ENCODE results near the gene SEMA3A.

DNA sequence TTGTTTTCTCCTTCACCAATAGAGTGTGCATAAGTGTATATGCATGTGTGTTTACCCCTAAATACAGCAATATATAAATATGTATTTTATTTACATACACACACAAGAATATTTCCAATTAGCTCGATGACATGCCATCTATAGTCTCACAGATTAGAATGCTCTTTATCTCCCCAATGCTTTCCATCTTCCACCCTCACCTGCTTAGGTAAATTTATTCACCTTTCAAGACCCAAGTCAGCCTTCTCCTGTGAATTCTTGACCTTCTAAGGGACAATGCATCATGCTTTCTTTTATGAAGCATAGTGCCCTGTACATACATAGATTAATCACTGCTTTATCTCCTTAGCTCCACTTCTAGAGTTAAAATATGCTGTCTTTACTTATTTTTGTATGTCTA, 49.7 kb downstream of the SEMA3A start:
- TF ChIP-seq, protein P1, sequence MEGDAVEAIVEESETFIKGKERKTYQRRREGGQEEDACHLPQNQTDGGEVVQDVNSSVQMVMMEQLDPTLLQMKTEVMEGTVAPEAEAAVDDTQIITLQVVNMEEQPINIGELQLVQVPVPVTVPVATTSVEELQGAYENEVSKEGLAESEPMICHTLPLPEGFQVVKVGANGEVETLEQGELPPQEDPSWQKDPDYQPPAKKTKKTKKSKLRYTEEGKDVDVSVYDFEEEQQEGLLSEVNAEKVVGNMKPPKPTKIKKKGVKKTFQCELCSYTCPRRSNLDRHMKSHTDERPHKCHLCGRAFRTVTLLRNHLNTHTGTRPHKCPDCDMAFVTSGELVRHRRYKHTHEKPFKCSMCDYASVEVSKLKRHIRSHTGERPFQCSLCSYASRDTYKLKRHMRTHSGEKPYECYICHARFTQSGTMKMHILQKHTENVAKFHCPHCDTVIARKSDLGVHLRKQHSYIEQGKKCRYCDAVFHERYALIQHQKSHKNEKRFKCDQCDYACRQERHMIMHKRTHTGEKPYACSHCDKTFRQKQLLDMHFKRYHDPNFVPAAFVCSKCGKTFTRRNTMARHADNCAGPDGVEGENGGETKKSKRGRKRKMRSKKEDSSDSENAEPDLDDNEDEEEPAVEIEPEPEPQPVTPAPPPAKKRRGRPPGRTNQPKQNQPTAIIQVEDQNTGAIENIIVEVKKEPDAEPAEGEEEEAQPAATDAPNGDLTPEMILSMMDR (IDR thresholded peaks at IDR 0.05; ENCODE audit: low read depth, low read length, missing input control) = no peak
- TF ChIP-seq EGR1 (IDR thresholded peaks at IDR 0.05; ENCODE audit: low read depth in 2 of 2) (no peak), RAD21 (IDR thresholded peaks at IDR 0.05) (no peak), MAX (IDR thresholded peaks at IDR 0.05) (no peak), JUND (IDR thresholded peaks at IDR 0.05) (no peak), TAF1 (conservative IDR thresholded peaks at IDR 0.05) (no peak), YY1 (IDR thresholded peaks at IDR 0.05) (no peak), GABPA (IDR thresholded peaks at IDR 0.05 in 1 of 2, conservative IDR thresholded peaks at IDR 0.05 in 1 of 2) (no peak), FOXA1 (IDR thresholded peaks at IDR 0.05) (no peak), REST (IDR thresholded peaks at IDR 0.05) (no peak), SP1 (IDR thresholded peaks at IDR 0.05) (no peak), HNF4G (IDR thresholded peaks at IDR 0.05) (no peak)
- TF ChIP-seq, protein P2, sequence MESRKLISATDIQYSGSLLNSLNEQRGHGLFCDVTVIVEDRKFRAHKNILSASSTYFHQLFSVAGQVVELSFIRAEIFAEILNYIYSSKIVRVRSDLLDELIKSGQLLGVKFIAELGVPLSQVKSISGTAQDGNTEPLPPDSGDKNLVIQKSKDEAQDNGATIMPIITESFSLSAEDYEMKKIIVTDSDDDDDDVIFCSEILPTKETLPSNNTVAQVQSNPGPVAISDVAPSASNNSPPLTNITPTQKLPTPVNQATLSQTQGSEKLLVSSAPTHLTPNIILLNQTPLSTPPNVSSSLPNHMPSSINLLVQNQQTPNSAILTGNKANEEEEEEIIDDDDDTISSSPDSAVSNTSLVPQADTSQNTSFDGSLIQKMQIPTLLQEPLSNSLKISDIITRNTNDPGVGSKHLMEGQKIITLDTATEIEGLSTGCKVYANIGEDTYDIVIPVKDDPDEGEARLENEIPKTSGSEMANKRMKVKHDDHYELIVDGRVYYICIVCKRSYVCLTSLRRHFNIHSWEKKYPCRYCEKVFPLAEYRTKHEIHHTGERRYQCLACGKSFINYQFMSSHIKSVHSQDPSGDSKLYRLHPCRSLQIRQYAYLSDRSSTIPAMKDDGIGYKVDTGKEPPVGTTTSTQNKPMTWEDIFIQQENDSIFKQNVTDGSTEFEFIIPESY (IDR thresholded peaks at IDR 0.05) = no peak
- TF ChIP-seq, protein P3, sequence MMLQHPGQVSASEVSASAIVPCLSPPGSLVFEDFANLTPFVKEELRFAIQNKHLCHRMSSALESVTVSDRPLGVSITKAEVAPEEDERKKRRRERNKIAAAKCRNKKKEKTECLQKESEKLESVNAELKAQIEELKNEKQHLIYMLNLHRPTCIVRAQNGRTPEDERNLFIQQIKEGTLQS (IDR thresholded peaks at IDR 0.05) = no peak

Data from liver (tissue), 3 donors.